Smooth muscle cell (in vitro differentiated cells): ENCODE results near the gene EML2. TPM values are rescaled to one million over a fixed set of nuclear protein-coding genes. Genes with fewer than 3 reads are reported as not detected.

Source experiments
- DNase-seq: peaks from one replicate; lab custom pipeline; 2025; ENCODE audit not compliant: unreplicated experiment; lab: John Stamatoyannopoulos, UW
- H2AFZ ChIP-seq: fragments of 200-600 bp; sonication (generic); 2 replicates; pipeline ENCODE4 v1.6.0; 2016; ENCODE audit warnings: antibody characterized with exemption, low read depth, mild to moderate bottlenecking
- H3F3A ChIP-seq: fragments of 200-600 bp; sonication (generic); 2 replicates; pipeline ENCODE4 v1.6.0; 2017; ENCODE audit warnings: antibody characterized with exemption, low read depth
- H3K27ac ChIP-seq: fragments of 200-600 bp; sonication (generic); 2 replicates; pipeline ENCODE4 v1.5.1; 2016; ENCODE audit warnings: low read depth, mild to moderate bottlenecking
- H3K27me3 ChIP-seq: fragments of 200-600 bp; sonication (generic); 2 replicates; pipeline ENCODE4 v1.6.1; 2016; ENCODE audit warnings: low read depth, mild to moderate bottlenecking
- H3K36me3 ChIP-seq: fragments of 200-600 bp; sonication (generic); 2 replicates; pipeline ENCODE4 v1.5.1; 2016; ENCODE audit warnings: low read depth
- H3K4me1 ChIP-seq: fragments of 200-600 bp; sonication (generic); 2 replicates; pipeline ENCODE4 v1.5.1; 2016; ENCODE audit warnings: low read depth
- H3K4me2 ChIP-seq: fragments of 200-600 bp; sonication (generic); 2 replicates; pipeline ENCODE4 v1.6.0; 2016; ENCODE audit warnings: mild to moderate bottlenecking
- H3K4me3 ChIP-seq: fragments of 200-600 bp; sonication (generic); 2 replicates; pipeline ENCODE4 v1.5.1; 2016; ENCODE audit warnings: mild to moderate bottlenecking
- H3K79me2 ChIP-seq: fragments of 200-600 bp; sonication (generic); 2 replicates; pipeline ENCODE4 v1.6.0; 2016; ENCODE audit warnings: low read depth, mild to moderate bottlenecking
- H3K9ac ChIP-seq: fragments of 200-600 bp; sonication (generic); 2 replicates; pipeline ENCODE4 v1.6.0; 2016; ENCODE audit warnings: low read depth
- H3K9me3 ChIP-seq: fragments of 200-600 bp; sonication (generic); replicated peaks from 2 replicates; pipeline ENCODE4 v1.5.1; 2016; ENCODE audit warnings: low read depth
- H4K20me1 ChIP-seq: fragments of 200-600 bp; sonication (generic); 2 replicates; pipeline ENCODE4 v1.6.0; 2016; ENCODE audit warnings: low read depth
- WGBS: methylation state at CpG from one replicate; pipeline ENCODE4 v1.1.7; 2016; ENCODE audit warnings: low lambda C conversion rate; 5-methylcytosine and 5-hydroxymethylcytosine counted together
- polyA plus RNA-seq: library from polyadenylated mRNA; unstranded; fragments of >200 nt; fragmentation: Nextera tagmentation; extraction: Ambion mirVana; gene quantifications from 2 replicates; pipeline ENCODE4 v1.2.1, GENCODE V29; 2016
- total RNA-seq: library from RNA; depleted of rRNA; stranded (reverse); fragments of >200 nt; gene quantifications from 2 replicates; pipeline ENCODE4 v1.2.3, GENCODE V29; 2014
- TF ChIP-seq, protein P1 (sequence below): fragments of 200-600 bp; sonication (generic); IDR thresholded peaks from 2 replicates; pipeline ENCODE4 v1.5.1; 2017; ENCODE audit warnings: borderline replicate concordance, mild to moderate bottlenecking, antibody characterized with exemption; ENCODE audit not compliant: insufficient read depth, poor library complexity, severe bottlenecking

The EML2 gene
- total and polyA plus RNA-seq, 2 experiments from 2014 or later = 7.7 to 19.0 TPM

DNA sequence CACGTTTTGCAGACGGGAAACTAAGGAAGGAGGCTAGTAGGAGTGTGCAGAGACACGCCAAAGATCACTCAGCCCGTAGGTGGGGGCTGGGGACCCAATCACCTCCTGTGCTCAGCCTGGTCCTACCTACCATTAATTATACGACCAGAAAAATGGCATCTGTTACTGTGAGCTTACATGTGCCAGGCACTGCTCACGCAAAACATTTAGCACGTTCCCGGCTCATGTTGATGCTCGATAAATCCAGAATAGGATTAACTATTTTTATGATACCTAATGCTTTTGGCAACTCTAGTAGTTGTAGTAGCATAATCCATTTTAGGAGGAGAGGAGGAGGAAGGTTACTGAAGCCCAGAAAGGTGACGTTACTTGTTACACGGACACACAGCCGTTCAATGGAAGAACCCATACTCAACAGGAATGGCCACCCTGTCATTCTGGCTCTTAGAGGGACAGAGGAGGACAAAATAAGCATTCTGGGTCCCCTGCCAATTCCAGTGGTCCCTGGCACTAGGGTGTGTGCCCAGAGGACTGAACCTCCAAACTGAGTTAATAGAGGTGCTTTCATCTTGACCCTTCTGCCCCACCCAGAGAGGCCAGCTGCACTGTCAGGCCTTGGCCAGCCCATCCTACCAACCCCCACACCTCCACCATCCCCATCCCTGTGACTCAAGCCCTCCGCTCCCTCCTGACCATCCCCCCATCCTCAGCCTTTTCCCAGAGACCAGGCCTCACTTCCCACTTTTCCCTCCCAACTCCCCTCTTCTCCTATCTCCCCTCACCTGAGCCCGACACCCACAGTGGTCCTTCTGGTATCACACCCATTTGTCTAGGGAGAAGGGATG is 5.0 kb upstream of the EML2 start:
- peak overlapping the region; percentile 40 for H2AFZ ChIP-seq
- peaks cover 37% of the 10 kb centered on the region for H3F3A ChIP-seq
- no peak overlapping the region for H3K27ac ChIP-seq
- H3K9ac ChIP-seq = no peak overlapping the region
- TF ChIP-seq, protein P1, sequence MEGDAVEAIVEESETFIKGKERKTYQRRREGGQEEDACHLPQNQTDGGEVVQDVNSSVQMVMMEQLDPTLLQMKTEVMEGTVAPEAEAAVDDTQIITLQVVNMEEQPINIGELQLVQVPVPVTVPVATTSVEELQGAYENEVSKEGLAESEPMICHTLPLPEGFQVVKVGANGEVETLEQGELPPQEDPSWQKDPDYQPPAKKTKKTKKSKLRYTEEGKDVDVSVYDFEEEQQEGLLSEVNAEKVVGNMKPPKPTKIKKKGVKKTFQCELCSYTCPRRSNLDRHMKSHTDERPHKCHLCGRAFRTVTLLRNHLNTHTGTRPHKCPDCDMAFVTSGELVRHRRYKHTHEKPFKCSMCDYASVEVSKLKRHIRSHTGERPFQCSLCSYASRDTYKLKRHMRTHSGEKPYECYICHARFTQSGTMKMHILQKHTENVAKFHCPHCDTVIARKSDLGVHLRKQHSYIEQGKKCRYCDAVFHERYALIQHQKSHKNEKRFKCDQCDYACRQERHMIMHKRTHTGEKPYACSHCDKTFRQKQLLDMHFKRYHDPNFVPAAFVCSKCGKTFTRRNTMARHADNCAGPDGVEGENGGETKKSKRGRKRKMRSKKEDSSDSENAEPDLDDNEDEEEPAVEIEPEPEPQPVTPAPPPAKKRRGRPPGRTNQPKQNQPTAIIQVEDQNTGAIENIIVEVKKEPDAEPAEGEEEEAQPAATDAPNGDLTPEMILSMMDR = no peak
- peak overlapping the region; percentile 64 for H3K4me2 ChIP-seq
- WGBS = 54% methylated on average over 14 of the region's 14 CpGs
- no peak overlapping the region for H3K4me3 ChIP-seq
- H3K4me1 ChIP-seq = peaks cover 5% of the 10 kb centered on the region
- no peak for DNase-seq
- no peaks in the 10 kb centered on the region for H3K79me2 ChIP-seq
- H3K27me3 ChIP-seq = no peaks in the 10 kb centered on the region
- H3K36me3 ChIP-seq = no peaks in the 10 kb centered on the region
- H3K9me3 ChIP-seq = no peaks in the 10 kb centered on the region
- no peaks in the 10 kb centered on the region for H4K20me1 ChIP-seq

DNA sequence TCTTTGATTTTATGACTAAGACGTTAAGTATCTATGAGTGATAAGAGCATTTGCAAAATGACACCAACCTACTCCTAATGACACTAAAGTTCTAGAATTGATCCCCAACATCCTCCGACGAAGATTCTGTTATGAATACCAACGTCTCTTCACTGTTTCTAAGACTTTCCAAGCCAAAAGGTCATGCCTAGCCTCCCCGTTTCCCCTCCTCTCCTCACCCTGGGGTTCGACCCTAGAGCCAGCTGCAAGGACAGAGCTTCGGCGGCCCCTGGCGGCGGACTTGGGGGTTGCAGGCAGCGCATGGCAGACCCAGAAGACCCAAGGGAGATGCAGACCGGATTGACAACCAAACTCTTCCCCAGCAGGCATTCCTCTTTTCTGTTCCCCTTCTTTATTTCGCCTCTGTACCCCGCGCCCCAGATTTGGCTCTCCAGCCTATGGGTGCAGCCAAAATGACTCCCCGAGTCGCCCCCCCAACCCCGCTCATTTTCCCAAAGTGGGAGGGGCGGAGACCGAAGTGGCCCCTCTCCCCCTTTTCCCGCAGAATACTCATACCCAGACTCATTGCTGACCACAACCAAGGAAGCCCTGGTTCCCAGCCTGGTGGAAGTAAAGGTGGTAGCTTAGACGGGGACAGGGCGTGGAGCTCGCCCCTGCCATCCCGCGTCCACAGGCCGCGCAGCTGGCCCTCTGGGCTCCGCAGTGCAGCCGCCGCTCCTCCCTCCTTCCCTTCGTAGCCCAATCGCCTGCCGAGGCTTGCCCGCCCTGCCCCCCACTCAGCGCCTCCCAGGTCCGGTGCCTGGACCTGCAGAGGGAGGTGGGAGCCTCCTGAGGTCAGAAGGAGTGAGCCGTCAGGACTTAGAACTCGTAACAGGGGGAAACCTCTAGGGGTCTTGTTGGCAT is 4.1 kb upstream of the EML2 start:
- Histone ChIP-seq H3K36me3 (no peaks in the 10 kb centered on the region), H3K27me3 (no peaks in the 10 kb centered on the region), H3K9me3 (no peaks in the 10 kb centered on the region), H3K4me1 (peaks cover 11% of the 10 kb centered on the region), H3F3A (peaks cover 43% of the 10 kb centered on the region), H3K4me2 (peak overlapping the region; percentile 64), H2AFZ (peak overlapping the region; percentile 40), H3K4me3 (peak overlapping the region; percentile 17), H4K20me1 (no peaks in the 10 kb centered on the region), H3K27ac (peak overlapping the region; percentile 66), H3K79me2 (no peaks in the 10 kb centered on the region), H3K9ac (no peak overlapping the region)
- WGBS = 4% methylated on average over 36 of the region's 39 CpGs
- TF ChIP-seq, protein P1 = peak; percentile 97
- peak; percentile 81 for DNase-seq

DNA sequence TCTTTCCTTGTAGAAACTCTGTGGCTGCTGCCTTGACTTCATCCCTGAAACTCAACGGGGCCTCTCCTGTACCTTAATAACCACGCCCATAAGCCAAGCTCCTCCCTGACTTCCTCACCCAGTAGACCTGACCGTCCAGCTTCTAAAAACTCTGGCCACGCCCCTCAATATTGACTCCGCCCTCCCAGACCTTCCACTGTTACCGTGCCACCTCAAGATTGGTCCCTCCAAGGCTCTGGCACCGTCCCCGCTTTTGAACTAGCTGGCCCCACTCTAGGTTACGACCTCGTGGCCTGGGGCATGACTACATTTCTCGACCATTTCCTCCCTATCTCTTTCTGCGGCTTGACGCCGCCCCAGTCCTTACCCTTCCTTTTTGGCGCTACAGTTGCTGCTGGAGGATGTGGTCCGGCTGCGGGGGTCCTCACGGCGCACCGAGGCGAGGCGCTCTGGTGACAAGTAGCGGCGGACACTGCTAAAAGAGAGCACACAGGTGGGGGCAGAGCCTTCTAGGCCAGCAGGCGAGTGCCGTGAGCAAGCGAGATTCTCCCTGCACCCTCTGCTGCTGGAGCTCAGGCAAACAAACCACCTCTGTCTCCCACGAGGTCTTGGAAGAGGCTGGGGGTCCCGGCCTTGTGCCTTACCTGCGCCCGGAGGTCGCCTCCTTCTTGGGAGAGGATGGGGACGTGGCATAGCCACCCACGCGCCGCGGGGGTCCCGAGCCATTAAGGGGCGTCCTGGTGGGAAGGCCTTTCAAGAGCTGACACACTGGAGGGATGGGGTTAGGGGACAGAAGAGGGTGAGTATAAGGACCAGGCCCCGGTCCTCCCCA is 2.3 kb upstream of the EML2 start:
- TF ChIP-seq, protein P1 = no peak
- Histone ChIP-seq H3K27me3 (no peaks in the 10 kb centered on the region), H3K9ac (no peak overlapping the region), H3K4me1 (peaks cover 17% of the 10 kb centered on the region), H3K9me3 (no peaks in the 10 kb centered on the region), H3K27ac (peak overlapping the region; percentile 66), H3K4me2 (peak overlapping the region; percentile 85), H2AFZ (peak overlapping the region; percentile 46), H3K36me3 (no peaks in the 10 kb centered on the region), H3F3A (peaks cover 47% of the 10 kb centered on the region), H3K79me2 (peaks cover 3% of the 10 kb centered on the region), H4K20me1 (no peaks in the 10 kb centered on the region), H3K4me3 (peak overlapping the region; percentile 41)
- WGBS = 2% methylated on average over 39 of the region's 40 CpGs
- DNase-seq = peak; percentile 53
